ENCODE results near the gene FCN2.

FCN2 gene

DNA sequence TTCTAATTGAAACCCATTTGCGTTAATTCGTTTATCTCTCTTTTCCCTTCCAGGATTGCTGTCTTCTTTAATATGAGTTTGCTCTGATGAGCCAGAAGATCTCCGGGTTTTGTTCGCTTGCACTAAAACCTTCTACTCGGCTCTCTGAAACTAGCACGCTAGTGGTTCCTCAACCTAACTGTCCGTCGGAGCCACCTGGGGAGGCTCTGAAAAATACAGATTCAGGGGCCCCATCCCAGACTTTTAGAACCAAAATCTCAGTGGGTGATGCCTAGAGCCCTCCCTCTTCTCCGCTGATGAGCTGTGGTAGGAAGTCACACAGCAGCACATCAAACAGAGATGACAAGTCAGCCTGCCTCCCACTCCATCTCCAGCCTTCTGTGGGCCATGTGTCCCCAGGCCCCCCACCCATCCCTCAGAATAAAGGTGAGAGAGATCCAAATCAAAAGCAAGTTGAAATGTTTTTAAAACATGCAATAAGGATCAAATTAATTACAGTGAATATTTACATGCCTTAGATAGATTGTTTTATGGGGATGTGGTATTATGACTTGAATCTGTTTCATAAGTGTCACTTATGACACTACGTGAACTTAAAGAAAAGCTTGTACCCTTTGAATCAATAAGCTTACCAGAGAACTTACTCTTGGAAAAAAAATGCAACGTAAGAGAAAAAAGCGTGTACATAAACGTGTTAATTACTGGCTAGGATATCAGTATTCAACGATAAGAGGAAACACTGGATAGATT is 16.4 kb downstream of the FCN2 start:
- no peak overlapping the region for H3K4me3 ChIP-seq (replicated peaks in 1 of 2; ENCODE audit: low read depth in 2 of 2, low read length in 2 of 2)
- DNase-seq (ENCODE audit: low read depth in 2 of 2), result no peak
- TF ChIP-seq, protein P1, sequence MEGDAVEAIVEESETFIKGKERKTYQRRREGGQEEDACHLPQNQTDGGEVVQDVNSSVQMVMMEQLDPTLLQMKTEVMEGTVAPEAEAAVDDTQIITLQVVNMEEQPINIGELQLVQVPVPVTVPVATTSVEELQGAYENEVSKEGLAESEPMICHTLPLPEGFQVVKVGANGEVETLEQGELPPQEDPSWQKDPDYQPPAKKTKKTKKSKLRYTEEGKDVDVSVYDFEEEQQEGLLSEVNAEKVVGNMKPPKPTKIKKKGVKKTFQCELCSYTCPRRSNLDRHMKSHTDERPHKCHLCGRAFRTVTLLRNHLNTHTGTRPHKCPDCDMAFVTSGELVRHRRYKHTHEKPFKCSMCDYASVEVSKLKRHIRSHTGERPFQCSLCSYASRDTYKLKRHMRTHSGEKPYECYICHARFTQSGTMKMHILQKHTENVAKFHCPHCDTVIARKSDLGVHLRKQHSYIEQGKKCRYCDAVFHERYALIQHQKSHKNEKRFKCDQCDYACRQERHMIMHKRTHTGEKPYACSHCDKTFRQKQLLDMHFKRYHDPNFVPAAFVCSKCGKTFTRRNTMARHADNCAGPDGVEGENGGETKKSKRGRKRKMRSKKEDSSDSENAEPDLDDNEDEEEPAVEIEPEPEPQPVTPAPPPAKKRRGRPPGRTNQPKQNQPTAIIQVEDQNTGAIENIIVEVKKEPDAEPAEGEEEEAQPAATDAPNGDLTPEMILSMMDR (IDR thresholded peaks at IDR 0.05; ENCODE audit: low read depth, low read length), result no peak

DNA sequence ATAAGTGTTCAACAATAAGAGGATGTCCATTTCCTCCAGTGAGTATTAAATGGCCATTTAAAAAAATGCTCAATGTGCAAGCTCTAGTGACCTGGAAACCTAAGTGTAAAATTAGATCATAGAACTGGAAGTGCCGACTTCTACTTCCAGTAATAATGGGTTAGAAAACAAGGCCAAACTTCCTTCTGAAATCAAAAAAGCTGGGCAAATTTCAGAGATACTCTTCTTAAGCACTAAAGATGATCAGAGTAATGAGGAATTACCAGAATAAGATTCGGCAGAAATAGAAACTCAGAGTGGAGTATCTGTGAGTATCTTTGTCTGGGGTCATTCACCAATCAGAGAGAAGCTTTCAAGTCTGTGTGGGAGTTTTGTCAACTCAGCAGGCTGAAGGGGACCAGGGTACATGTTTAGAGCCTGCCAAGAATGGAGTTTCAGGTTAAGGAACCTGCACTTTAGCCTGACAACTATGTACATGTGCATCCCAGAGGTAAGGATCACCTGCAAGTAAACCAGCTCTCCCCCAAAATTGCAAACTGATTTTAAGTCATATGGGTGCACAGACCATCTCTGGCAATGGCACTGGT is 17.1 kb downstream of the FCN2 start:
- no peak for DNase-seq (ENCODE audit: low read depth in 2 of 2)
- TF ChIP-seq, protein P1 (IDR thresholded peaks at IDR 0.05; ENCODE audit: low read depth, low read length), result no peak
- no peak overlapping the region for H3K4me3 ChIP-seq (replicated peaks in 1 of 2; ENCODE audit: low read depth in 2 of 2, low read length in 2 of 2)

DNA sequence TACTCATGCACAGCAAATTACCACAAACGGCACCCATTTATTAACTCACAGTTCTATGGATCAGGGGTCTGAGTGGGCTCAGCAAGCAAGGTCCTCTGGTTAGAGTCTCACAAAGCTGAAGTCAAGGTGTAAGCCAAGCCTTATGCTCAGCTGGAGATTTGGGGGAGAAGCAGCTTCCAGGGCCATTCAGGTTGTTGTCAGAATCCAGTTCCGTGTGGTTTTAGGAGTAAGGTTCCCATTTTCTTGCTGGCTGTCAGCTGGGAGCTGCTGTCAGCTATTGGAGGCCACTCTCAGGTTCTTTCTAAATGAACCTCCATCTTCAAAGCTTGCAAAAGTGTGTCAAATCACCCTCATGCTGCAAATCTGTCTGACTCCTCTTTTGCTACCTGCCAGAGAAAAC is 17.7 kb downstream of the FCN2 start:
- DNase-seq (ENCODE audit: low read depth in 2 of 2), result no peak
- TF ChIP-seq, protein P1 (IDR thresholded peaks at IDR 0.05; ENCODE audit: low read depth, low read length), result no peak
- H3K4me3 ChIP-seq (replicated peaks in 1 of 2; ENCODE audit: low read depth in 2 of 2, low read length in 2 of 2), result no peak overlapping the region

DNA sequence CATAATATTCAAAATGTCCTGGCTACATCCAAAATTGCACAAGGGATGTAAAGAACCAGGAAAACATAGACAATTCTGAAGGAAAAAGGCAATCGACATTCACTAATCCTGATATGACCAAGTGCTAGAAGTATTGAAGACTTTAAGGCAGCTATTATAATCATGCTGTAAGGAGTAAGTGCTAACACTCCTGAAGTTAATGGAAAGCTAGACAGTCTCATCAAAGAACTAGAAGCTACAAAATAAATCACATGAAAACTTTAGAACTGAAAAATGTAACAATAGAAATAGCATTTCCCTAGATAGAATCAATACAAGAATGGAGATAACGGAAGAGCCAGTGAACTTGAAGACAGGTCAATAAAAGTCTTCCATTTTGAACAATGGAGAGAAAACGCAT is 18.6 kb downstream of the FCN2 start:
- H3K4me3 ChIP-seq (replicated peaks in 1 of 2; ENCODE audit: low read depth in 2 of 2, low read length in 2 of 2), result no peak overlapping the region
- TF ChIP-seq, protein P1 (IDR thresholded peaks at IDR 0.05; ENCODE audit: low read depth, low read length), result no peak
- DNase-seq (ENCODE audit: low read depth in 2 of 2), result no peak

DNA sequence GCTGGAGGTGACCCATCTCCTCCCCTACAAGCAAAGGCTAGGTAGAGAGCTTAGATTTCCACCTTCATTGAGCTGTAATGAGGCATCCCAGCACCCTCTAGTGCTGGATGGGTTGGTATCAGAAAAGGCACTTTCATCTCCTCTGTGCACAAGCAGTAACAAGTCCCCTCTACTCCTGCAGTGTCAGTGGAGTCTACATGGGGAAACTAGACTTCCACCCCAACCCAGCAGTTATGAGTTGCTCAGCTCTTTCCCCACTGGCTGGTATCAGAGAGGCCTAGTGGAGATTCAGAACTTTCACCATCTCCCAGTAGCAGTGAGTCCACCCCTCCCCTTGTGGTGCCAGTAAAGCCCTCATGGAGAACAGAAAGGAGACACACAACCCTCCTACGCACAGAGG is 19.2 kb downstream of the FCN2 start:
- H3K4me3 ChIP-seq (replicated peaks in 1 of 2; ENCODE audit: low read depth in 2 of 2, low read length in 2 of 2), result no peak overlapping the region
- TF ChIP-seq, protein P1 (IDR thresholded peaks at IDR 0.05; ENCODE audit: low read depth, low read length), result no peak
- no peak for DNase-seq (ENCODE audit: low read depth in 2 of 2)

DNA sequence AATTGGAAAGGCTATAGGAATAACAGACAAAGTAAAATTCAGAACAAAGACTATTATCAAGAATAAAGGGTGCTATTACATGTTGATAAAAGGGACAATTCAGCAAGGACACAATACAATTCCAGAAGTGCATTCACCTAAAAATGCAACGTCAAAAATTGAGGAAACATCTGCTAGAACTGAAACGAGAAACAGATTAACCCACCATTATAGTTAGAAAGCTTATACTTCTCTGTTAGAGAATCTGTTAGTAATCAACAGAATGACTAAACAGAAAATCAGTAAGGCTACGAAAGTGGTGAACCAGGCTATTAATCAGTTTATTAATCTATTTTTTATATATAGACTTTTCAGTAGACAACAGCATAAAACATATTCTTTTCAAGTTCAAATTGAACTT is 22.3 kb downstream of the FCN2 start:
- TF ChIP-seq, protein P1 (IDR thresholded peaks at IDR 0.05; ENCODE audit: low read depth, low read length), result no peak
- no peak overlapping the region for H3K4me3 ChIP-seq (replicated peaks in 1 of 2; ENCODE audit: low read depth in 2 of 2, low read length in 2 of 2)
- DNase-seq (ENCODE audit: low read depth in 2 of 2), result no peak

Measured in cardiac fibroblast (primary cell).